GM18502 (cell line): ENCODE results near the gene DCLK1.

Experiments
- ATAC-seq: cut with Tn5 transposase; IDR thresholded peaks from one replicate; pipeline ENCODE4 v1.9.1; 2021; ENCODE audit warnings: mild to moderate bottlenecking; ENCODE audit not compliant: unreplicated experiment, poor library complexity

DCLK1 gene

GRCh38 chr13:35808846-35809245 is 322.3 kb downstream of the DCLK1 start:
- ATAC-seq = no peak

GRCh38 chr13:35804901-35805300 is 326.3 kb downstream of the DCLK1 start:
- no peak for ATAC-seq

GRCh38 chr13:35797991-35798390 is 333.2 kb downstream of the DCLK1 start:
- ATAC-seq = no peak

- no peak for ATAC-seq
Observed at GRCh38 chr13:35797244-35797643, 333.9 kb downstream of the DCLK1 start.

GRCh38 chr13:35796623-35797022 is 334.6 kb downstream of the DCLK1 start:
- ATAC-seq = no peak

GRCh38 chr13:35794734-35795389 is 336.3 kb downstream of the DCLK1 start:
- ATAC-seq = no peak

- no peak for ATAC-seq
Observed at GRCh38 chr13:35793823-35794222, 337.4 kb downstream of the DCLK1 start.

- ATAC-seq = no peak
Observed at GRCh38 chr13:35792911-35793310, 338.3 kb downstream of the DCLK1 start.

- ATAC-seq = no peak
Observed at GRCh38 chr13:35792021-35792420, 339.2 kb downstream of the DCLK1 start.

- ATAC-seq = no peak
Observed at GRCh38 chr13:35791184-35791851, 339.9 kb downstream of the DCLK1 start.

- peak; percentile 80 for ATAC-seq
Observed at GRCh38 chr13:35789335-35790165, 341.6 kb downstream of the DCLK1 start.

- no peak for ATAC-seq
Observed at GRCh38 chr13:35787937-35788336, 343.2 kb downstream of the DCLK1 start.

- ATAC-seq = no peak
Observed at GRCh38 chr13:35785576-35786303, 345.4 kb downstream of the DCLK1 start.

GRCh38 chr13:35784286-35784951 is 346.8 kb downstream of the DCLK1 start:
- ATAC-seq = no peak

GRCh38 chr13:35782793-35783192 is 348.4 kb downstream of the DCLK1 start:
- ATAC-seq = no peak

GRCh38 chr13:35781036-35782000 is 349.9 kb downstream of the DCLK1 start:
- ATAC-seq = no peak

- ATAC-seq = no peak
Observed at GRCh38 chr13:35780613-35781012, 350.6 kb downstream of the DCLK1 start.

- ATAC-seq = no peak
Observed at GRCh38 chr13:35771898-35772297, 359.3 kb downstream of the DCLK1 start.

- no peak for ATAC-seq
Observed at GRCh38 chr13:35770756-35771297, 360.4 kb downstream of the DCLK1 start.
